Ecto neural progenitor cell (in vitro differentiated cells): ENCODE measurements around the gene DPYSL5.
A peak's percentile ranks its signal among the peaks of the same experiment; 100 is the strongest.

ENCODE experiments used
- DNase-seq: peaks from one replicate; pipeline ENCODE4 v3.0.0-alpha.2; 2018; ENCODE audit warnings: low spot score

Gene DPYSL5

GRCh38 chr2:26968001-26968400 lies 120.1 kb downstream of the DPYSL5 start:
- DNase-seq = no peak

GRCh38 chr2:26969077-26969844 lies 121.3 kb downstream of the DPYSL5 start:
- DNase-seq = no peak

- DNase-seq = peak; percentile 97
These were observed 122.5 kb downstream of the DPYSL5 start, which contains the start of gene MAPRE3 for GRCh38 chr2:26970244-26970927. TSS of gene MAPRE3 (plus strand) at chr2:26970637. CDS start at chr2:27022219, 51,582 bp downstream.

- DNase-seq = peak; percentile 67
These were observed 123.1 kb downstream of the DPYSL5 start for GRCh38 chr2:26970928-26971627.

GRCh38 chr2:26971911-26972786 lies 124.2 kb downstream of the DPYSL5 start:
- DNase-seq = no peak

GRCh38 chr2:26974352-26974751 lies 126.4 kb downstream of the DPYSL5 start:
- DNase-seq = no peak

GRCh38 chr2:26975102-26975501 lies 127.2 kb downstream of the DPYSL5 start:
- no peak for DNase-seq

- DNase-seq = no peak
These were observed 127.7 kb downstream of the DPYSL5 start for GRCh38 chr2:26975656-26976055.

- no peak for DNase-seq
These were observed 128.3 kb downstream of the DPYSL5 start for GRCh38 chr2:26976237-26976636.

- no peak for DNase-seq
These were observed 129.1 kb downstream of the DPYSL5 start for GRCh38 chr2:26977012-26977411.

GRCh38 chr2:26978061-26978596 lies 130.2 kb downstream of the DPYSL5 start:
- DNase-seq = no peak

- DNase-seq = no peak
These were observed 131.8 kb downstream of the DPYSL5 start for GRCh38 chr2:26979741-26980140.

- no peak for DNase-seq
These were observed 133.0 kb downstream of the DPYSL5 start for GRCh38 chr2:26980971-26981370.

GRCh38 chr2:26982102-26982742 lies 134.3 kb downstream of the DPYSL5 start:
- DNase-seq = no peak

GRCh38 chr2:26983746-26984145 lies 135.8 kb downstream of the DPYSL5 start:
- no peak for DNase-seq

GRCh38 chr2:26985807-26986206 lies 137.9 kb downstream of the DPYSL5 start:
- no peak for DNase-seq

GRCh38 chr2:26986576-26986975 lies 138.6 kb downstream of the DPYSL5 start:
- no peak for DNase-seq

- no peak for DNase-seq
These were observed 140.3 kb downstream of the DPYSL5 start for GRCh38 chr2:26988058-26988860.

- no peak for DNase-seq
These were observed 141.2 kb downstream of the DPYSL5 start for GRCh38 chr2:26989156-26989555.

- DNase-seq = no peak
These were observed 143.8 kb downstream of the DPYSL5 start for GRCh38 chr2:26991717-26992116.
